Mammary microvascular endothelial cell (primary cell): ENCODE data around the gene ZMYND15. TPM values are rescaled to one million over a fixed set of nuclear protein-coding genes. Genes with fewer than 3 reads are reported as not detected.

Source experiments
- total RNA-seq: library from RNA; depleted of rRNA; stranded (reverse); fragments of >200 nt; gene quantifications from 2 replicates; pipeline ENCODE4 v1.2.3, GENCODE V29; 2015

The ZMYND15 gene
- 0.07 and 0.10 TPM in 2 replicates for total RNA-seq

GRCh38 chr17:4739122-4740024 is at the start of gene ZMYND15, which contains the start of gene CXCL16:
Gene ZMYND15 (plus strand): TSS chr17:4739833. CDS start chr17:4740549, 716 bp downstream.
Gene CXCL16 (minus strand): TSS chr17:4739928. CDS start chr17:4739339, 589 bp downstream.

GRCh38 chr17:4709794-4710692 is 29.6 kb upstream of the ZMYND15 start, which contains the start of gene ARRB2:
Gene ARRB2 (plus strand): TSS chr17:4710632. CDS start chr17:4710722, 90 bp downstream.

GRCh38 chr17:4771519-4772234 is 32.0 kb downstream of the ZMYND15 start, which contains the start of gene TM4SF5:
Gene TM4SF5 (plus strand): TSS chr17:4771886. CDS start chr17:4771923, 37 bp downstream.

GRCh38 chr17:4786106-4786511 is 46.5 kb downstream of the ZMYND15 start, which contains the start of gene VMO1:
Gene VMO1 (minus strand): TSS chr17:4786364. CDS start chr17:4786352, 12 bp downstream.

GRCh38 chr17:4788807-4789700 is 49.4 kb downstream of the ZMYND15 start, which contains the start of gene GLTPD2:
Gene GLTPD2 (plus strand): TSS chr17:4788964. CDS start chr17:4789012, 48 bp downstream.

Other genes with a start within 250 kb of the ZMYND15 start
- 69.0 and 75.5 TPM in 2 replicates for gene SPNS2, start 241.0 kb upstream of the ZMYND15 start, total RNA-seq
- 85.0 and 85.7 TPM in 2 replicates for gene MYBBP1A, start 184.4 kb upstream of the ZMYND15 start, total RNA-seq
- gene GGT6, start 179.3 kb upstream of the ZMYND15 start, total RNA-seq = not detected in 2 replicates
- gene SMTNL2, start 155.3 kb upstream of the ZMYND15 start, total RNA-seq = 0.20 TPM in 1 of 2 replicates, not detected in the other
- gene ALOX15, start 98.2 kb upstream of the ZMYND15 start, total RNA-seq = not detected in 2 replicates
- gene PELP1, start 35.7 kb upstream of the ZMYND15 start, total RNA-seq = 38.2 and 40.3 TPM in 2 replicates
- 15.3 and 18.1 TPM in 2 replicates for gene ARRB2, start 29.2 kb upstream of the ZMYND15 start, total RNA-seq
- gene MED11, start 8.4 kb upstream of the ZMYND15 start, total RNA-seq = 27.3 and 31.6 TPM in 2 replicates
- gene CXCL16, start 95 bp downstream of the ZMYND15 start, total RNA-seq = 10.3 and 11.9 TPM in 2 replicates
- gene TM4SF5, start 32.1 kb downstream of the ZMYND15 start, total RNA-seq = not detected in 2 replicates
- 0.13 and 0.44 TPM in 2 replicates for gene VMO1, start 46.5 kb downstream of the ZMYND15 start, total RNA-seq
- not detected in 2 replicates for gene GLTPD2, start 49.1 kb downstream of the ZMYND15 start, total RNA-seq
- 334 and 357 TPM in 2 replicates for gene PSMB6, start 56.3 kb downstream of the ZMYND15 start, total RNA-seq
- 18.0 and 18.8 TPM in 2 replicates for gene PLD2, start 67.3 kb downstream of the ZMYND15 start, total RNA-seq
- 30.3 and 30.9 TPM in 2 replicates for gene MINK1, start 93.5 kb downstream of the ZMYND15 start, total RNA-seq
- 0.30 and 0.93 TPM in 2 replicates for gene C17orf107, start 159.7 kb downstream of the ZMYND15 start, total RNA-seq
- 1.5 and 2.5 TPM in 2 replicates for gene CHRNE, start 163.3 kb downstream of the ZMYND15 start, total RNA-seq
- gene GP1BA, start 192.4 kb downstream of the ZMYND15 start, total RNA-seq = 0.05 TPM in 1 of 2 replicates, not detected in the other
- gene SLC25A11, start 200.2 kb downstream of the ZMYND15 start, total RNA-seq = 45.6 and 62.0 TPM in 2 replicates
- gene RNF167, start 200.4 kb downstream of the ZMYND15 start, total RNA-seq = 41.0 and 49.0 TPM in 2 replicates
- 1,622 and 1,639 TPM in 2 replicates for gene PFN1, start 208.7 kb downstream of the ZMYND15 start, total RNA-seq
- gene ENO3, start 211.3 kb downstream of the ZMYND15 start, total RNA-seq = 0.10 TPM in 1 of 2 replicates, not detected in the other
- gene SPAG7, start 228.0 kb downstream of the ZMYND15 start, total RNA-seq = 80.1 and 81.1 TPM in 2 replicates
- 11.8 and 14.2 TPM in 2 replicates for gene CAMTA2, start 247.8 kb downstream of the ZMYND15 start, total RNA-seq